22Rv1 (cell line): ENCODE measurements around the gene VASH1.

Source experiments
- H3K27ac ChIP-seq: fragments of 450-650 bp; 2 replicates; pipeline ENCODE4 v1.5.1; 2017
- CTCF ChIP-seq: fragments of 450-650 bp; IDR thresholded peaks from 2 replicates; pipeline ENCODE4 v1.5.1; 2017; ENCODE audit warnings: mild to moderate bottlenecking
- ZFX ChIP-seq: fragments of 450-650 bp; IDR thresholded peaks from 2 replicates; pipeline ENCODE4 v1.6.1; 2017; ENCODE audit warnings: antibody characterized with exemption, borderline replicate concordance

The VASH1 gene

GRCh38 chr14:76768671-76769500 is 7.6 kb downstream of the VASH1 start:
- TF ChIP-seq ZFX = no peak
- no peak for TF ChIP-seq CTCF
- no peak overlapping the region for H3K27ac ChIP-seq

- TF ChIP-seq CTCF (no peak), ZFX (no peak)
Measured at GRCh38 chr14:76769636-76770292, 8.5 kb downstream of the VASH1 start.

GRCh38 chr14:76770521-76771436 is 9.5 kb downstream of the VASH1 start:
- TF ChIP-seq CTCF (no peak), ZFX (no peak)
- H3K27ac ChIP-seq = no peak overlapping the region

More at GRCh38 chr14:76769636-76770292, 8.5 kb downstream of the VASH1 start:
- H3K27ac ChIP-seq = no peak overlapping the region

- TF ChIP-seq CTCF (no peak), ZFX (no peak)
- H3K27ac ChIP-seq = no peak overlapping the region
Measured at GRCh38 chr14:76771437-76771980, 10.2 kb downstream of the VASH1 start.

GRCh38 chr14:76772300-76773187 is 11.3 kb downstream of the VASH1 start:
- no peak overlapping the region for H3K27ac ChIP-seq
- TF ChIP-seq CTCF (no peak), ZFX (no peak)

- no peak overlapping the region for H3K27ac ChIP-seq
- no peak for TF ChIP-seq CTCF
Measured at GRCh38 chr14:76773188-76773885, 12.1 kb downstream of the VASH1 start.
